Raji (cell line): Measurements from ENCODE around the gene CEBPE.

Source experiments
- POLR2A ChIP-seq: IDR thresholded peaks from 2 replicates; pipeline ENCODE4 v1.6.1; 2011; ENCODE audit warnings: low read depth, low read length, control low read depth; ENCODE audit not compliant: insufficient read depth

CEBPE gene

GRCh38 chr14:23115039-23115731 lies 3.9 kb downstream of the CEBPE start:
- TF ChIP-seq POLR2A = no peak

- TF ChIP-seq POLR2A = no peak
Observed at GRCh38 chr14:23114669-23115038, 4.4 kb downstream of the CEBPE start.

GRCh38 chr14:23114120-23114458 lies 5.0 kb downstream of the CEBPE start:
- TF ChIP-seq POLR2A = no peak

GRCh38 chr14:23113431-23114119 lies 5.5 kb downstream of the CEBPE start:
- no peak for TF ChIP-seq POLR2A

- TF ChIP-seq POLR2A = no peak
Observed at GRCh38 chr14:23112359-23113178, 6.5 kb downstream of the CEBPE start.

- no peak for TF ChIP-seq POLR2A
Observed at GRCh38 chr14:23110579-23111365, 8.3 kb downstream of the CEBPE start.

GRCh38 chr14:23109769-23110168 lies 9.3 kb downstream of the CEBPE start:
- TF ChIP-seq POLR2A = no peak

GRCh38 chr14:23106747-23107045 lies 12.4 kb downstream of the CEBPE start:
- TF ChIP-seq POLR2A = no peak

- no peak for TF ChIP-seq POLR2A
Observed at GRCh38 chr14:23105348-23105824, 13.7 kb downstream of the CEBPE start.

- no peak for TF ChIP-seq POLR2A
Observed at GRCh38 chr14:23104591-23105347, 14.3 kb downstream of the CEBPE start, which contains the start of gene CIROP. CIROP (minus strand) TSS chr14:23104989; CDS start chr14:23104920, 69 bp downstream.

- no peak for TF ChIP-seq POLR2A
Observed at GRCh38 chr14:23104070-23104590, 14.9 kb downstream of the CEBPE start.

GRCh38 chr14:23103581-23103980 lies 15.5 kb downstream of the CEBPE start:
- no peak for TF ChIP-seq POLR2A

- TF ChIP-seq POLR2A = no peak
Observed at GRCh38 chr14:23102801-23103200, 16.3 kb downstream of the CEBPE start.

- no peak for TF ChIP-seq POLR2A
Observed at GRCh38 chr14:23101986-23102625, 16.9 kb downstream of the CEBPE start.
